ENCODE data around the gene EDC4. TPM values are rescaled to one million over a fixed set of nuclear protein-coding genes. Genes with fewer than 3 reads are reported as not detected.

Gene EDC4
- total RNA-seq, 2 experiments from 2014 or later, result 86.6 to 89.6 TPM

GRCh38 chr16:67893743-67894399 is 21.0 kb downstream of the EDC4 start:
- Histone ChIP-seq H3K9me2 (ENCODE audit: insufficient read depth, low read length) (no peaks in the 10 kb centered on the region), H3K4me1 (ENCODE audit: insufficient read depth, low read length, poor library complexity, severe bottlenecking) (peaks cover 15% of the 10 kb centered on the region), H3K9me3 (ENCODE audit: low read length) (no peaks in the 10 kb centered on the region), H3K36me3 (ENCODE audit: insufficient read depth, low read length) (no peaks in the 10 kb centered on the region), H4K20me1 (ENCODE audit: insufficient read depth, low read length) (no peaks in the 10 kb centered on the region), H3K4me2 (ENCODE audit: low read length) (peak overlapping the region; percentile 94), H3K27ac (ENCODE audit: low read depth, low read length, poor library complexity, severe bottlenecking) (peak overlapping the region; percentile 24), H3K79me2 (ENCODE audit: insufficient read depth, low read depth, low read length) (peaks cover 15% of the 10 kb centered on the region; the same call in 1 of the 2 replicates), H3K4me3 (ENCODE audit: low read depth, low read length, poor library complexity, severe bottlenecking) (peak overlapping the region; percentile 99), H2AFZ (ENCODE audit: low read length) (peak overlapping the region; percentile 58; the same call in 1 of the 2 replicates)
- no peak for DNase-seq (ENCODE audit: low spot score)
- no TSS peak for BruUV-seq (replicated peaks)
- ChIA-PET POLR2A (interaction anchor here (1.0 to 1.5 kb wide), 2 partner anchors 129 to 170 kb away, joined by 3 read pairs; partner anchors contain the start of genes DDX28 and DUS2), CTCF (ENCODE audit: unreplicated experiment) (no interaction called here)
- intact Hi-C loops (cut with micrococcal nuclease; ENCODE audit: unreplicated experiment), result no loop called here
- TF ChIP-seq EZH2phosphoT487 (IDR thresholded peaks at IDR 0.05; ENCODE audit: borderline replicate concordance, low read depth, low read length), result no peak
- TF ChIP-seq, protein P1, sequence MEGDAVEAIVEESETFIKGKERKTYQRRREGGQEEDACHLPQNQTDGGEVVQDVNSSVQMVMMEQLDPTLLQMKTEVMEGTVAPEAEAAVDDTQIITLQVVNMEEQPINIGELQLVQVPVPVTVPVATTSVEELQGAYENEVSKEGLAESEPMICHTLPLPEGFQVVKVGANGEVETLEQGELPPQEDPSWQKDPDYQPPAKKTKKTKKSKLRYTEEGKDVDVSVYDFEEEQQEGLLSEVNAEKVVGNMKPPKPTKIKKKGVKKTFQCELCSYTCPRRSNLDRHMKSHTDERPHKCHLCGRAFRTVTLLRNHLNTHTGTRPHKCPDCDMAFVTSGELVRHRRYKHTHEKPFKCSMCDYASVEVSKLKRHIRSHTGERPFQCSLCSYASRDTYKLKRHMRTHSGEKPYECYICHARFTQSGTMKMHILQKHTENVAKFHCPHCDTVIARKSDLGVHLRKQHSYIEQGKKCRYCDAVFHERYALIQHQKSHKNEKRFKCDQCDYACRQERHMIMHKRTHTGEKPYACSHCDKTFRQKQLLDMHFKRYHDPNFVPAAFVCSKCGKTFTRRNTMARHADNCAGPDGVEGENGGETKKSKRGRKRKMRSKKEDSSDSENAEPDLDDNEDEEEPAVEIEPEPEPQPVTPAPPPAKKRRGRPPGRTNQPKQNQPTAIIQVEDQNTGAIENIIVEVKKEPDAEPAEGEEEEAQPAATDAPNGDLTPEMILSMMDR (conservative IDR thresholded peaks at IDR 0.05; ENCODE audit: low read length), result no peak

DNA sequence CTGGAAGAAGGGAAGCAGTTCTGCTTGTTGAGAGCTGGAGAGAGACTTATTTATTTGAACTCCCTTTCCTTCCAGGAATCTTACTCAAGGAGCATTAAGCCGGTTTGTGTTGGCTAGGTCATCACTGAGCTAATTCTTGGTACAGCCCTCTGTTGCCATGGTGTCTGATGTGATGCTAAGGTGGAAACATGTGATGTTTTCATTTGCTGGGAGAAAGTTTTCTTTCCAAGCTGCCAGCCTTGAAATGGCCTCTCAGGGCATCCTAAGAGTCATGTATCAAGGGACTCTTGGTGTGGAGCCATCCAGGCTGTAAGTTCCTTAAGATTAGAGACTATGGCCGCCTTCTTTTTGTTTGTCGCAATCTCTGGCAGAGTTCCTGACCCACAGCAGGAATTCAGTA is 24.4 kb downstream of the EDC4 start:
- intact Hi-C loops (cut with micrococcal nuclease; ENCODE audit: unreplicated experiment), result no loop called here
- Histone ChIP-seq H3K36me3 (ENCODE audit: insufficient read depth, low read length) (no peaks in the 10 kb centered on the region), H3K4me2 (ENCODE audit: low read length) (no peak overlapping the region), H3K4me1 (ENCODE audit: insufficient read depth, low read length, poor library complexity, severe bottlenecking) (peaks cover 13% of the 10 kb centered on the region), H4K20me1 (ENCODE audit: insufficient read depth, low read length) (no peaks in the 10 kb centered on the region), H3K9me2 (ENCODE audit: insufficient read depth, low read length) (no peaks in the 10 kb centered on the region), H3K9me3 (ENCODE audit: low read length) (no peaks in the 10 kb centered on the region), H3K27ac (ENCODE audit: low read depth, low read length, poor library complexity, severe bottlenecking) (no peak overlapping the region), H3K79me2 (ENCODE audit: insufficient read depth, low read depth, low read length) (peaks cover 15% of the 10 kb centered on the region; the same call in 1 of the 2 replicates), H2AFZ (ENCODE audit: low read length) (no peak overlapping the region), H3K4me3 (ENCODE audit: low read depth, low read length, poor library complexity, severe bottlenecking) (no peak overlapping the region)
- ChIA-PET POLR2A (interaction anchor here (0.5 to 0.6 kb wide), 3 partner anchors 47 to 876 kb away, joined by 3 to 5 read pairs (median 3); no protein-coding TSS in a partner anchor), CTCF (ENCODE audit: unreplicated experiment) (interaction anchor here (1.1 kb wide), 1 partner anchor 35 kb away, joined by 3 read pairs; no protein-coding TSS in a partner anchor)
- no peak for DNase-seq (ENCODE audit: low spot score)
- no peak for TF ChIP-seq EZH2phosphoT487 (IDR thresholded peaks at IDR 0.05; ENCODE audit: borderline replicate concordance, low read depth, low read length)
- TF ChIP-seq, protein P1 (conservative IDR thresholded peaks at IDR 0.05; ENCODE audit: low read length), result no peak
- BruUV-seq (replicated peaks), result no TSS peak

GRCh38 chr16:67901734-67902133 is 28.9 kb downstream of the EDC4 start:
- POLR2A ChIA-PET, result no interaction called here
- no peaks in the 10 kb centered on the region for H3K4me1 ChIP-seq (ENCODE audit: insufficient read depth, low read length, poor library complexity, severe bottlenecking)
- no TSS peak for BruUV-seq (replicated peaks)
- no peak overlapping the region for H3K4me2 ChIP-seq (ENCODE audit: low read length)
- no peaks in the 10 kb centered on the region for H3K79me2 ChIP-seq (ENCODE audit: insufficient read depth, low read depth, low read length)
- no peak overlapping the region for H2AFZ ChIP-seq (ENCODE audit: low read length)
- intact Hi-C loops (cut with micrococcal nuclease; ENCODE audit: unreplicated experiment), result no loop called here
- no peaks in the 10 kb centered on the region for H3K9me2 ChIP-seq (ENCODE audit: insufficient read depth, low read length)
- no peaks in the 10 kb centered on the region for H3K36me3 ChIP-seq (ENCODE audit: insufficient read depth, low read length)
- no peak for DNase-seq (ENCODE audit: low spot score)
- no peak overlapping the region for H3K27ac ChIP-seq (ENCODE audit: low read depth, low read length, poor library complexity, severe bottlenecking)
- TF ChIP-seq EZH2phosphoT487 (IDR thresholded peaks at IDR 0.05; ENCODE audit: borderline replicate concordance, low read depth, low read length), result no peak
- TF ChIP-seq, protein P1 (conservative IDR thresholded peaks at IDR 0.05; ENCODE audit: low read length), result no peak
- H3K9me3 ChIP-seq (ENCODE audit: low read length), result no peaks in the 10 kb centered on the region
- no peaks in the 10 kb centered on the region for H4K20me1 ChIP-seq (ENCODE audit: insufficient read depth, low read length)
- H3K4me3 ChIP-seq (ENCODE audit: low read depth, low read length, poor library complexity, severe bottlenecking), result no peak overlapping the region
- CTCF ChIA-PET (ENCODE audit: unreplicated experiment), result no interaction called here

All from OCI-LY7 (cell line).